ENCODE measurements around the gene KIAA0825. TPM values are rescaled to one million over a fixed set of nuclear protein-coding genes. Genes with fewer than 3 reads are reported as not detected.

The KIAA0825 gene
- total RNA-seq, 3 donors from 2014 or later (not counting 1 experiment from before 2014, with no cell fraction given), result 2.4 to 5.0 (median 4.8) TPM

DNA sequence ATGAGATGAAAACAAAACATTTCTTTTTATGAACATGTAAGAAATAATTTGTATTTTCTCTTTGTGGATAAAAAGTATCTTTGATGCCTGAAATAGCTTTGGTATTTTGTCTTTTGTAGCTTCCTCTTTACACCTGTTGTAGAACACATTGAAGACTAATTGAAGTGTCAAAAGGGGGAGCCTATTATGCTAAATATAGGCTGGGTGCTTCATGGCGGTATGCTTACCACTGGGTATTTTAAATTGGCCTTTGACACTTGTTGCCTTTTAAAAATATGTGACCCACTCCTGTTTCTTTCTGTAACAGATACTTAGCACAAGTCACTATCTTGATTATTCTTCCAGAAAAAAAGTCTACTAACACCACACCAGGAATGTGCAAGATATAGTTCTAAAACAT, 226.4 kb downstream of the KIAA0825 start:
- Histone ChIP-seq H3K36me3 (ENCODE audit: control insufficient read depth, insufficient read depth, low read length) (no peaks in the 10 kb centered on the region), H3K9me3 (ENCODE audit: control insufficient read depth, insufficient read depth, low read length) (no peaks in the 10 kb centered on the region), H3K4me3 (ENCODE audit: low read length) (no peak overlapping the region), H3K4me1 (ENCODE audit: control insufficient read depth, insufficient read depth, low read length) (peaks cover 2% of the 10 kb centered on the region), H3K27me3 (ENCODE audit: control insufficient read depth, insufficient read depth, low read length) (no peaks in the 10 kb centered on the region), H3K27ac (ENCODE audit: low read length) (no peak overlapping the region)
- Mint-ChIP-seq H3K4me1 (peaks cover 8 to 9% of the 10 kb centered on the region in 2 donors), H3K27me3 (ENCODE audit: low read depth in 2 of 2) (no peaks in the 10 kb centered on the region), H3K36me3 (no peaks in the 10 kb centered on the region), H3K27ac (no peak overlapping the region), H3K9me3 (no peaks in the 10 kb centered on the region), H3K4me3 (no peak overlapping the region)
- no peak for DNase-seq
- TF ChIP-seq, protein P1, sequence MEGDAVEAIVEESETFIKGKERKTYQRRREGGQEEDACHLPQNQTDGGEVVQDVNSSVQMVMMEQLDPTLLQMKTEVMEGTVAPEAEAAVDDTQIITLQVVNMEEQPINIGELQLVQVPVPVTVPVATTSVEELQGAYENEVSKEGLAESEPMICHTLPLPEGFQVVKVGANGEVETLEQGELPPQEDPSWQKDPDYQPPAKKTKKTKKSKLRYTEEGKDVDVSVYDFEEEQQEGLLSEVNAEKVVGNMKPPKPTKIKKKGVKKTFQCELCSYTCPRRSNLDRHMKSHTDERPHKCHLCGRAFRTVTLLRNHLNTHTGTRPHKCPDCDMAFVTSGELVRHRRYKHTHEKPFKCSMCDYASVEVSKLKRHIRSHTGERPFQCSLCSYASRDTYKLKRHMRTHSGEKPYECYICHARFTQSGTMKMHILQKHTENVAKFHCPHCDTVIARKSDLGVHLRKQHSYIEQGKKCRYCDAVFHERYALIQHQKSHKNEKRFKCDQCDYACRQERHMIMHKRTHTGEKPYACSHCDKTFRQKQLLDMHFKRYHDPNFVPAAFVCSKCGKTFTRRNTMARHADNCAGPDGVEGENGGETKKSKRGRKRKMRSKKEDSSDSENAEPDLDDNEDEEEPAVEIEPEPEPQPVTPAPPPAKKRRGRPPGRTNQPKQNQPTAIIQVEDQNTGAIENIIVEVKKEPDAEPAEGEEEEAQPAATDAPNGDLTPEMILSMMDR (IDR thresholded peaks at IDR 0.05), result no peak
- intact Hi-C loops (cut with micrococcal nuclease), result no loop called here
- 93% methylated on average over 1 of the region's 1 CpG for WGBS (ENCODE audit: insufficient coverage)
- no peak for ATAC-seq

DNA sequence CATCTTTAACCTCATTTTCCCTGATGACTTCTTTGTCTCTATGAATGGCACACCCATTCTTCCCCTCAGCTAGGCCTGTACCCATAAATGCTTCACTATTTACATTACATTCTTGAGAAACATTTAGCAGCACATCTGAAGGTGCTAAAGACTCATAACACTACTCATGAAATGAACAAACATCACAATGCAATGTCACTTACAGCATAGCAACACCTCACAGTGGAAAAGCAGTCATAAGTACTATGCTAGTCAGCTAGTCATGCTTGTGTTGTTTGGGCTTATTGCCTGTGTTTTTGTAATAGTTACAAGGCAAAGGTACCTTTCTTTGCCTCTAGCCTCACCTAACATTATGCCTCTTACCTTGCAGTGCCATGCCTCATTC, 228.9 kb downstream of the KIAA0825 start:
- intact Hi-C loops (cut with micrococcal nuclease), result no loop called here
- Histone ChIP-seq H3K27me3 (ENCODE audit: control insufficient read depth, insufficient read depth, low read length) (no peaks in the 10 kb centered on the region), H3K36me3 (ENCODE audit: control insufficient read depth, insufficient read depth, low read length) (no peaks in the 10 kb centered on the region), H3K4me1 (ENCODE audit: control insufficient read depth, insufficient read depth, low read length) (peaks cover 2% of the 10 kb centered on the region), H3K27ac (ENCODE audit: low read length) (no peak overlapping the region), H3K4me3 (ENCODE audit: low read length) (no peak overlapping the region), H3K9me3 (ENCODE audit: control insufficient read depth, insufficient read depth, low read length) (no peaks in the 10 kb centered on the region)
- ATAC-seq (peak in 1 of 3 donors; percentile 14), DNase-seq (no peak)
- no peaks in the 10 kb centered on the region for H3K27me3 Mint-ChIP-seq (ENCODE audit: low read depth in 2 of 2)
- TF ChIP-seq, protein P1 (IDR thresholded peaks at IDR 0.05), result no peak
- H3K9me3 Mint-ChIP-seq, result no peaks in the 10 kb centered on the region
- no peak overlapping the region for H3K4me3 Mint-ChIP-seq
- no peak overlapping the region for H3K27ac Mint-ChIP-seq
- H3K4me1 Mint-ChIP-seq, result peaks cover 8 to 9% of the 10 kb centered on the region in 2 donors
- no peaks in the 10 kb centered on the region for H3K36me3 Mint-ChIP-seq

DNA sequence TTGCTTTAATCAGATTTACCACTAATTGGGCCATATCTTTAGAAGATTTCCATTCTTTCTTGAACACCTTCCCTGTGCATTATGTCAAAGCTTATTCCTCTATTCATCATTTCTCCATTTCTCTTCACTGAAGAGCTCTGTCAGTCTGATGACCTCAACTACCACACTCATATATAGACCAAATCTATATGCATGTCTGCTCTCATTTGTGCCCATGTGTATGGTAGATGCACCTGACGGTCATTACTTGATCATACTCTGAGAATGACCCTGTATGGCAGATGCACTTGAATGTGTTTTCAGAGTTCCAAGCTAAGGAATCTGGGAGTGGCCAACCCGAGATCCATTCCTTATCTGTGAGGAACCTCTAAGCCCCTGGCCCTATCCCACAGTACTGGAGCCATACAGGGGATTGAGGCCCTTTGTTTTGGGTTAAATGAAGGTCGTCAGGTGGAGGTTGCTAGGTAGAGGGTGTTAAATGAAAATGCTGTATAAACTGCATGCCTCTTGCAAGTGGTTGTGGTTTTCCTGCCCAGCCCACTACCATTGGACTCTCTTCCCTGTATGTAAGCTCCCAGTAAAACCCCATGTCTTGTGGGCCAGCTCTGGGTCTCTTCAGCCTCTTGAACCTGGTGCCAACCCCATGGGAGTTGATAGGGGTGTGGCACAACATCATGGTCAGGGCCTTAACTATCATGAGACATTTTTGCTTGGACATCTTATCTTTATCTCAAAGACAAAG, 229.5 kb downstream of the KIAA0825 start:
- H3K27me3 ChIP-seq (ENCODE audit: control insufficient read depth, insufficient read depth, low read length), result no peaks in the 10 kb centered on the region
- Mint-ChIP-seq H3K9me3 (no peaks in the 10 kb centered on the region), H3K36me3 (peaks cover 5% of the 10 kb centered on the region), H3K27me3 (ENCODE audit: low read depth in 2 of 2) (no peaks in the 10 kb centered on the region), H3K4me3 (no peak overlapping the region), H3K27ac (no peak overlapping the region), H3K4me1 (peaks cover 8 to 9% of the 10 kb centered on the region in 2 donors)
- no peak overlapping the region for H3K27ac ChIP-seq (ENCODE audit: low read length)
- DNase-seq, result no peak
- 90% methylated on average over 2 of the region's 3 CpGs for WGBS (ENCODE audit: insufficient coverage)
- peaks cover 2% of the 10 kb centered on the region for H3K4me1 ChIP-seq (ENCODE audit: control insufficient read depth, insufficient read depth, low read length)
- H3K9me3 ChIP-seq (ENCODE audit: control insufficient read depth, insufficient read depth, low read length), result no peaks in the 10 kb centered on the region
- TF ChIP-seq, protein P1 (IDR thresholded peaks at IDR 0.05), result no peak
- intact Hi-C loops (cut with micrococcal nuclease), result no loop called here
- peak in 1 of 3 donors; percentile 17 for ATAC-seq
- no peaks in the 10 kb centered on the region for H3K36me3 ChIP-seq (ENCODE audit: control insufficient read depth, insufficient read depth, low read length)
- no peak overlapping the region for H3K4me3 ChIP-seq (ENCODE audit: low read length)

- Histone ChIP-seq H3K9me3 (ENCODE audit: control insufficient read depth, insufficient read depth, low read length) (no peaks in the 10 kb centered on the region), H3K36me3 (ENCODE audit: control insufficient read depth, insufficient read depth, low read length) (no peaks in the 10 kb centered on the region), H3K27me3 (ENCODE audit: control insufficient read depth, insufficient read depth, low read length) (no peaks in the 10 kb centered on the region), H3K4me1 (ENCODE audit: control insufficient read depth, insufficient read depth, low read length) (peaks cover 2% of the 10 kb centered on the region), H3K27ac (ENCODE audit: low read length) (no peak overlapping the region), H3K4me3 (ENCODE audit: low read length) (no peak overlapping the region)
- TF ChIP-seq, protein P1 (IDR thresholded peaks at IDR 0.05), result no peak
- Mint-ChIP-seq H3K27me3 (ENCODE audit: low read depth in 2 of 2) (no peaks in the 10 kb centered on the region), H3K36me3 (peaks cover 7% of the 10 kb centered on the region), H3K4me1 (peaks cover 8 to 9% of the 10 kb centered on the region in 2 donors), H3K27ac (no peak overlapping the region), H3K4me3 (no peak overlapping the region), H3K9me3 (no peaks in the 10 kb centered on the region)
- 83% methylated on average over 1 of the region's 1 CpG for WGBS (ENCODE audit: insufficient coverage)
- ATAC-seq (no peak), DNase-seq (no peak)
- intact Hi-C loops (cut with micrococcal nuclease), result no loop called here
Measured at GRCh38 chr5:94385767-94386166, 232.6 kb downstream of the KIAA0825 start.

Data from natural killer cell (primary cell).